GM18907 (cell line): ENCODE data around the gene CMTM1.

Source experiments
- ATAC-seq: cut with Tn5 transposase; IDR thresholded peaks from one replicate; pipeline ENCODE4 v1.9.1; 2021; ENCODE audit warnings: mild to moderate bottlenecking, moderate library complexity; ENCODE audit not compliant: unreplicated experiment

The CMTM1 gene

GRCh38 chr16:66566051-66566901 lies at the start of gene CMTM1:
TSS of gene CMTM1 (plus strand) at chr16:66566439. CDS start at chr16:66566514, 75 bp downstream.
- ATAC-seq: no peak

GRCh38 chr16:66516509-66516807 lies 49.8 kb upstream of the CMTM1 start:
- ATAC-seq: no peak

- peak; percentile 97 for ATAC-seq
Observed at GRCh38 chr16:66516808-66517585, 49.2 kb upstream of the CMTM1 start.

DNA sequence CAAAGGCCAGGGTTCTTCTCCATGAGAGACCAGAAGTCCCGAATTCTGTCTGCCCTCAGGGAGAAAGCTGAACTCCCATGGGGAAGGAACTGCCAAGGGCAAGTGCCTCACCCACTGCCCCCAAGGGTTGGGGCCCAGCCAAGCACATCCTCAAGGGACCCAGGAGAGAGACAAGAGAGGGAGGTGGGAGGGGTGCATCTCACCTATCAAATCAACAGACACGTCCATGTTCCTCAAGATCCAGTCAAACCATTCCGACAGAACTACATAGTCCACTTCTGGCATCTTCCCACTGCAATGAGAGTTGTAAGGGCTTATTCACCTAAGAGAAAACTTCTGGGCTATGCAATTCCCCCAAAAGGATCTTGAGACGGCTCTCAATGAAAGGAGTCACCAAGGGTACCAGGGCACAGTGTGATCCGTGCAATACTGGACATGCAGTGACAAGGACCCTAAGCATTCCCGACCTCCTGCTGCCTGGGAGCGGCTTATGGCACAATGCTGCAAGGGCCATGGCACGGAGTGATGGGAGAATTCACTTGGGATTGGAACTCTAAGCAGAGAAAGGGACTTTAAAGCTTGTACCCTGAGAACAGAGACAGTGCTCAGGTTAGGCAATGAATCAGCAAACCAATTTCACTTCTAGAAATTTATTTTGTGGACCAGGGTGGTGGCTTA lies 48.5 kb upstream of the CMTM1 start:
- ATAC-seq: no peak

GRCh38 chr16:66519482-66520373 lies 46.5 kb upstream of the CMTM1 start:
- ATAC-seq: no peak

DNA sequence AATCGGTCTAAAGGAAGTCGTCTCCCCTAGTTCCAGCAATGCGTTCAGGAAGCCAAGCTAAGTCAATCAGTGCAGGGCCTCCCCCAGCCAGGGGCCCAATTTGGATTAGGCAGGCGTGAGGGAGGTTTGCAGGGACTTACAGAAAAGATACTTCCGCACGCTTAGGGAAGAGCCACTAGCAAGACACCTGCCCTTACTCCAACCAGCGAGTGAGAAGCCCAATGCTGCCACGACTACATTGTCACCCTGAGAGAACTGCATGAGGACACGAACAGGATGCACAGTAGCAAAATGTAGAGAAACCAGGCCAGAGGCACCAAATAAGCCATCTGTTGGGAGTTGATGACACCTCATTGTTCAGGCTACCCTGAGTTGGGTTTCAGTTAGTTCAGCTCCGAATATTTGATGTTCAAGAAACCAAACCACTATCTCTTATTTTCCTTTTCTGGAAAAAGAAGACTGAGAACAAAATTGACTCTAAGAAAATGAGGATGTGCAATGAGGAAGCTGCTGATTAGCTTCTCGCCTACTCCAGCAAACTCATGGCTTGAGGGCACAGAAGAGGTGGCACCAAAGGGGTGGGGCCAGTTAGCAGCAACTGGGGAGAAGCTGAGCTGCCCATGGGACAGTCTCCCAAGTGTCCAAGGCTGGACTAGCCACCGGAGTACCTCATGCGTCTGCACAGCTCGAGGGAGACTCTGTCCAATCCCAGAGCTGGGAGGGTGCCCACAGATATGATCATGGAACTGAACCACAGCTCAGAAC lies 45.7 kb upstream of the CMTM1 start:
- no peak for ATAC-seq

DNA sequence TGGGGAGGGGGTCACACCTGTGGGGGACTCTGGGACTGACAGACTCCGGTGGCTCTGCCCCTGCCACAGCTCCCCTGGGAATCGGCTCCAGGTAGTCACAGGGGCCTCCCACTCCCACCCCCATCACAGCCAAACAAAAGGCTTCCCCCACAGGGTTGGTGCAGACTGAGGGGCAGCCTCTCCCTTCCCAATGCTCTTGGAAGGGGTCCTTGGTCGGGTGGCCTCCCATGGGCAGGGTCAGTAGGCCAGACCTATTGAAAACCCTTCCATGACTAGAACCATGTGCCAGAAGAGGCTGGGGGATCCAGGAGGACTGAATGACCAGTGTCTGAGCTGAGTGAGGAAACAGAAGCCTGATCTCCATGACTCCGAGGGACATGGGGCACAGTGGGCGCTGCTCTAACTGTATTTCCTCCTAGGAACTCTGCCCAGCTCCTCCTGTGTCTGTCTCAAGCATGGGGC lies 45.0 kb upstream of the CMTM1 start:
- no peak for ATAC-seq

- ATAC-seq: peak; percentile 35
Observed at GRCh38 chr16:66521951-66522771, 44.1 kb upstream of the CMTM1 start.

DNA sequence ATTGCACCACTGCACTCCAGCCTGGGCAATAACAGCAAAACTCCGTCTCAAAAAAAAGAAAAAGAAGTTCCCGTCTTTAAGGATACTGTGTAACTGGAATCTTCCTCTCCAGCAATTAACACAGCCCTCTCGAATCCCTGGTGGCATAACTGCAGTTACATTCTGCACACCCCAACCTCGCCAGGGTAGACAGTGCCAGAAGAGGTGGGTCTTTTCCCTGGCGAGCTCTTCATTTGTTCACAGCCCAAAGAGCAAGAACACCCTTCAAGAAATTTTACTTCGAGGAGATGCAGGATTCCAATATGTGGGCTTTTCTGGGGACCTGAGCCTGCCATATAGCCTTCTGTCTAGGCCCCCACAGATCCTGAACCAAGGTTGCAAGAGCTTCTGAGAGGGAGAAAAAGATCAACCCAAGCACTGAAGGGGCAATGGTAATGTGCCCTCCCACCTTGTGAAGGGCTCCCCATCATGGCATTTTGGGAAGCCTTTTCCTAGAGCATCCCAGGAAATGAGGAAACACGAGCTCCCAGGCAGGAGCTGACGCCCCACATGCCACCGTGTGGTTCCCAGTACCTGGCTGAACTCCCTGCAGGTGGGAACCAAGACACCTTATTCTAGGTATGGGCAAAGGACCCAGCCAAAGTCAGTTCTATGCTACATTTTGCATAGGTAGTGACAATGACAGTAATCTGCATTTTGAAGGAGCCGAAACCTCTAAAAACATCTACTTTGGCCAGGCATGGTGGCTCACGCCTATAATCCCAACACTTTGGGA lies 43.2 kb upstream of the CMTM1 start:
- no peak for ATAC-seq

DNA sequence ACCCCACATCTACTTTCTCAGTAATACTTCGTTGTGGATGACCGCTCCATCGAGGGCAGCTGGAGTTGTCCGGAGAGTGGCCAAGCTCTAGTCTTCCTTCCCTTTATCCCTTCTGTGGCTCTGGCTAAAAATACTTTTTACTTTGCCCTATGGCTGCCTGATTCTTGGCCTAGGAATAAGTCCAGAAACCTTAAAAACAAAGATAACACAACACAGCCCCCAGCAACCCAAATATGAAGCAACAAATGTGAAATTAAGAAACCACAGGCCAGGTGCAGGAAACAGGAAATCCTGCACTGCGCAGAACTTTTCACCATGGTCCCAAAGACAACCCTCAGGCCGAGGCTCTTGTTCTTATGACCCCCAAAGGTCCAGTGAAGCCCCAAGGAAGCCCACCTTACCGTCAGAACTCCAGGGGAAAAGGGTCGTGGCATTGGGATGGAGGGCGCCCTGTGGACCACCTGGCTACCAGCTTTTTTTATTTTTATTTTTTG lies 42.3 kb upstream of the CMTM1 start:
- peak; percentile 46 for ATAC-seq

DNA sequence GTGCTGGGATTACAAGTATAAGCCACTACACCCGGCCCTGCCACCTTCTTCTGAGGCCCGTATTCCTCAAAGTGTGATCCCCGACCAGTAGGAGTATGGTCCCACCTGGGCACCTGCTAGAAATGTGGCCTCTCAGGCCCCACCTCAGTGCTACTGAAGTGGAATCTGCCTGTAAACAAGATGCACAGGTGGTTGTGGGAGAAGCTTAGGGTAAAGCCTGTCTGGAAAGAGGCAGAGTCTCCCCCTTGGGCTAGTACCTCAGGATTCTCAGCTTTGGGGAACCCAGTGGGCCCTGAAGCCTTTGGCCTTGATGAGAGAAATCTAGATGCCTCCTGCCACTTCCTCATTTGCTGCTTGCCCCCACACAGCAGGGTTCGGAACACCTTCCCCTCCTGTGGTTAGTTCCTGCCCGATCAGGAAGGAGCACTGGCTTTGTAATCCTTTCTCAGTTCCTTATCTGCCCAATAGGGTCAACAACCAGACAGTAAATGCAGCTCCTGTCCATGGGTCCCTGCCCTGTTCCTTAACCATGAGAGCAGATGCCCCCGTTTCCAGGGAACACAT lies 41.6 kb upstream of the CMTM1 start:
- ATAC-seq: peak; percentile 81

- ATAC-seq: no peak
Observed at GRCh38 chr16:66525396-66526180, 40.7 kb upstream of the CMTM1 start.

GRCh38 chr16:66528294-66528693 lies 37.9 kb upstream of the CMTM1 start:
- no peak for ATAC-seq

GRCh38 chr16:66529475-66529874 lies 36.8 kb upstream of the CMTM1 start:
- no peak for ATAC-seq

DNA sequence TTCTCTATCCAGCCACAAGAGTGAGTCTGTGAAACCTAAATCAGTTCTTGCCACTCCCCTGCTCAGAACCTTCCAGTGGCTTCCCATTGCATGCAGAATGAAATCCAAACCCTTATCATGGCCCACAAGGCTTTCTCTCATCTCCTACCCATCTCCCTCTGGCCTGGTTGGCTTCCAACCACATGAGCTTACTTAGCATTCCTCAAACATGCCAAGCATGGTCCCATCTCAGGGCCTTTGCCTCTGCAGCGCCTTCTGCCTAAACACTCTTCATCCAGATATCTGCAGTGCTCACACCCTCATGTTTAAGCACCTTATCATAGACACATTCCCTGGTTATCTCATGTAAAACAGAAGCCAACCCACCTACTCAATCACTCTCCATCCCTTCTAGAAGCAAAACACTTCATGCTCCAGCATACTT lies 31.9 kb upstream of the CMTM1 start:
- no peak for ATAC-seq

- no peak for ATAC-seq
Observed at GRCh38 chr16:66536525-66536924, 29.7 kb upstream of the CMTM1 start.

- no peak for ATAC-seq
Observed at GRCh38 chr16:66537236-66537635, 29.0 kb upstream of the CMTM1 start.
